Testis (tissue), 2 donors: ENCODE data around the gene SYT8.

Experiments
- CTCF ChIP-seq, 3 experiments: fragments of 450-650 bp in 2 of 3; fragments of 200-600 bp in 1 of 3; sonication (generic) in 1 of 3; IDR thresholded peaks; one replicate each; pipeline ENCODE4 v1.5.1; 2016 to 2019; ENCODE audit warnings: antibody characterized with exemption in 3 of 3, mild to moderate bottlenecking in 2 of 3, moderate library complexity in 1 of 3
- POLR2A ChIP-seq: fragments of 450-650 bp; IDR thresholded peaks from one replicate; pipeline ENCODE4 v1.6.1; 2017; ENCODE audit warnings: antibody characterized with exemption, mild to moderate bottlenecking, moderate library complexity

GRCh38 chr11:1867381-1867780 lies 32.6 kb downstream of the SYT8 start:
- TF ChIP-seq CTCF (IDR thresholded peaks at IDR 0.05) (no peak), POLR2A (no peak)
